Measurements from ENCODE around the gene SHANK1.

SHANK1 gene

GRCh38 chr19:50645107-50645506, 74.5 kb downstream of the SHANK1 start:
- TF ChIP-seq POLR2AphosphoS5 (IDR thresholded peaks at IDR 0.05; ENCODE audit: low read depth), result no peak
- no peak for TF ChIP-seq REST (IDR thresholded peaks at IDR 0.05; ENCODE audit: insufficient replicate concordance, low read depth)
- Histone ChIP-seq H3K4me3 (replicated peaks; ENCODE audit: insufficient read depth, low read length) (no peak overlapping the region), H3K27me3 (ENCODE audit: insufficient read depth, poor library complexity, severe bottlenecking) (peaks cover 4% of the 10 kb centered on the region)

GRCh38 chr19:50644315-50644915, 75.2 kb downstream of the SHANK1 start:
- Histone ChIP-seq H3K27ac (replicated peaks) (no peak overlapping the region), H3K4me3 (replicated peaks; ENCODE audit: insufficient read depth, low read length) (no peak overlapping the region), H3K27me3 (ENCODE audit: insufficient read depth, poor library complexity, severe bottlenecking) (peaks cover 9% of the 10 kb centered on the region)
- no peak for DNase-seq (ENCODE audit: low read depth in 1 of 2, low spot score in 1 of 2)
- no peak for TF ChIP-seq REST (IDR thresholded peaks at IDR 0.05; ENCODE audit: insufficient replicate concordance, low read depth)
- TF ChIP-seq GABPA (IDR thresholded peaks at IDR 0.05; ENCODE audit: low read depth), result no peak
- no peak for TF ChIP-seq SPI1 (IDR thresholded peaks at IDR 0.05; ENCODE audit: borderline replicate concordance, low read depth)
- no peak for TF ChIP-seq CTCF (IDR thresholded peaks at IDR 0.05; ENCODE audit: insufficient read depth, low read length)
- TF ChIP-seq POLR2AphosphoS5 (IDR thresholded peaks at IDR 0.05; ENCODE audit: low read depth), result no peak

More at GRCh38 chr19:50645107-50645506, 74.5 kb downstream of the SHANK1 start:
- DNase-seq (ENCODE audit: low read depth in 1 of 2, low spot score in 1 of 2), result no peak
- H3K27ac ChIP-seq (replicated peaks), result no peak overlapping the region

DNA sequence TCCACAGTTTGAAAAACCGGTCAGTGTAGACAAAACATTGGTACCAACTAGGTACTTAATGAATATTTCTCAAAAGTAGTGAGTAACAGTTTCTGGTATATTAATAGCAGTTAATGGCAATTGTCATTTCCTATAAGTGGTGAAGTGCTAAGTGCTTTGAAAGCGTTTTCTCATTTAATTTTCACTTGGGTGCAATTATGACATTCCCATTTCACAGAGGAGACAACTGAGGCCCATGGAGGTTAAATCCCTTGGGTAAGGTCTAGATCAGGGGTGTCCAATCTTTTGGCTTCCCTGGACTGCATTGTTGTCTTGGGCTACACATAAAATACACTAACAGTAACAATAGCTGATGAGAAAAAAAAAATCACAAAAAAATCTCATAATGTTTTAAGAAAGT, 79.2 kb downstream of the SHANK1 start:
- Histone ChIP-seq H3K27me3 (ENCODE audit: insufficient read depth, poor library complexity, severe bottlenecking) (peaks cover 20% of the 10 kb centered on the region), H3K27ac (replicated peaks) (no peak overlapping the region), H3K4me3 (replicated peaks; ENCODE audit: insufficient read depth, low read length) (no peak overlapping the region)
- DNase-seq (ENCODE audit: low read depth in 1 of 2, low spot score in 1 of 2), result no peak
- TF ChIP-seq SPI1 (IDR thresholded peaks at IDR 0.05; ENCODE audit: borderline replicate concordance, low read depth) (no peak), POLR2AphosphoS5 (IDR thresholded peaks at IDR 0.05; ENCODE audit: low read depth) (no peak), CTCF (IDR thresholded peaks at IDR 0.05; ENCODE audit: insufficient read depth, low read length) (no peak), REST (IDR thresholded peaks at IDR 0.05; ENCODE audit: insufficient replicate concordance, low read depth) (no peak), GABPA (IDR thresholded peaks at IDR 0.05; ENCODE audit: low read depth) (no peak)

Measured in HL-60 (cell line).